Spinal cord (tissue), 10 donors: ENCODE results near the gene IDE. TPM values are rescaled to one million over a fixed set of nuclear protein-coding genes. Genes with fewer than 3 reads are reported as not detected.

Source experiments
- DNase-seq, 6 donors: peaks; one replicate each; pipeline versions ENCODE4 v3.0.0 to v3.0.0-alpha.2; 2013 to 2015; ENCODE audit warnings: low spot score in 6 of 6, low read depth in 4 of 6
- H3K27ac ChIP-seq: one replicate; pipeline ENCODE4 v1.5.1; 2013; ENCODE audit warnings: low read depth, low read length, control low read depth
- H3K27me3 ChIP-seq: one replicate; pipeline ENCODE4 v1.6.1; 2013; ENCODE audit warnings: low read length; ENCODE audit not compliant: control insufficient read depth, insufficient read depth
- H3K36me3 ChIP-seq: one replicate; pipeline ENCODE4 v1.6.1; 2013; ENCODE audit warnings: low read length; ENCODE audit not compliant: control insufficient read depth, insufficient read depth
- H3K4me1 ChIP-seq: one replicate; pipeline ENCODE4 v1.6.1; 2013; ENCODE audit warnings: low read length; ENCODE audit not compliant: control insufficient read depth, insufficient read depth
- H3K4me3 ChIP-seq: one replicate; pipeline ENCODE4 v1.5.1; 2013; ENCODE audit warnings: low read depth, low read length, control low read depth
- H3K9me3 ChIP-seq: one replicate; pipeline ENCODE4 v1.6.1; 2013; ENCODE audit warnings: low read length; ENCODE audit not compliant: control insufficient read depth, insufficient read depth
- WGBS: methylation state at CpG from one replicate; pipeline ENCODE4 v1.1.5; 2013; ENCODE audit warnings: missing lambda C conversion rate; ENCODE audit not compliant: insufficient coverage; 5-methylcytosine and 5-hydroxymethylcytosine counted together
- long read RNA-seq, 4 donors: transcript quantifications; one replicate each; lab custom pipeline, GENCODE V29; 2026
- polyA plus RNA-seq, 2 donors: library from polyadenylated mRNA; unstranded; fragments of 120-200 nt; gene quantifications; one replicate each; pipeline ENCODE4 v1.2.1, GENCODE V29; 2013; ENCODE audit not compliant: insufficient read length in 2 of 2
- total RNA-seq, 2 donors: library from RNA; depleted of rRNA in 1 of 2; stranded (reverse); fragments of 120-200 nt in 1 of 2; fragments of >200 nt in 1 of 2; gene quantifications; one replicate each; pipeline versions ENCODE4 v1.2.3 to v1.2.4, GENCODE V29; 2013 to 2014
- donor health status: healthy.

The IDE gene
- total RNA-seq (10 to 100 TPM; 26.0 to 30.1 TPM), polyA plus RNA-seq (10 to 100 TPM; 16.0 to 16.5 TPM)
- long read RNA-seq, donor 1, full-length matches to known transcripts, result 2 of 2 reads
- long read RNA-seq, donor 1, partial matches to known transcripts, result 0 of 2 reads
- long read RNA-seq, donor 1, other reads (novel, unspliced or antisense), result 0 of 2 reads
- long read RNA-seq, donor 2, result 0 reads
- long read RNA-seq, donor 3, result 0 reads
- long read RNA-seq, donor 4, result 0 reads

GRCh38 chr10:92573798-92574547 lies at the start of gene IDE:
IDE (minus strand) TSS chr10:92574093; CDS start chr10:92574019, 74 bp downstream.
- H3K9me3 ChIP-seq, result no peaks in the 10 kb centered on the region
- H3K4me1 ChIP-seq, result peaks cover 10% of the 10 kb centered on the region
- H3K27ac ChIP-seq, result peak within 1 kb of the TSS; percentile 98
- under 1% methylated on average over 80 of the region's 80 CpGs for WGBS
- peak within 1 kb of the TSS; percentile 93 for H3K4me3 ChIP-seq
- no peaks in the 10 kb centered on the region for H3K27me3 ChIP-seq
- DNase-seq, result peak in 5 of 6 donors; percentile 71 to 96 (median 85)
- H3K36me3 ChIP-seq, result peaks cover 2% of the 10 kb centered on the region

- Histone ChIP-seq H3K4me1 (no peaks in the 10 kb centered on the region), H3K27ac (no peak overlapping the region), H3K9me3 (no peaks in the 10 kb centered on the region), H3K36me3 (peaks cover 3% of the 10 kb centered on the region), H3K27me3 (no peaks in the 10 kb centered on the region), H3K4me3 (no peak overlapping the region)
- DNase-seq, result no peak
Observed at GRCh38 chr10:92619368-92619767, 45.5 kb upstream of the IDE start.

- Histone ChIP-seq H3K27ac (no peak overlapping the region), H3K4me3 (no peak overlapping the region), H3K9me3 (no peaks in the 10 kb centered on the region), H3K4me1 (no peaks in the 10 kb centered on the region), H3K27me3 (no peaks in the 10 kb centered on the region), H3K36me3 (peaks cover 5% of the 10 kb centered on the region)
- no peak for DNase-seq
- WGBS, result no CpG with 5 or more reads among the region's 3 CpGs
Observed at GRCh38 chr10:92615515-92615914, 41.6 kb upstream of the IDE start.

GRCh38 chr10:92604841-92605240 lies 30.9 kb upstream of the IDE start:
- no peaks in the 10 kb centered on the region for H3K27me3 ChIP-seq

GRCh38 chr10:92598321-92598720 lies 24.4 kb upstream of the IDE start:
- Histone ChIP-seq H3K36me3 (no peaks in the 10 kb centered on the region), H3K9me3 (no peaks in the 10 kb centered on the region), H3K4me3 (no peak overlapping the region), H3K27me3 (no peaks in the 10 kb centered on the region), H3K4me1 (no peaks in the 10 kb centered on the region), H3K27ac (no peak overlapping the region)
- no CpG with 5 or more reads among the region's 1 CpG for WGBS
- no peak for DNase-seq

More at GRCh38 chr10:92604841-92605240, 30.9 kb upstream of the IDE start:
- Histone ChIP-seq H3K4me1 (no peaks in the 10 kb centered on the region), H3K27ac (no peak overlapping the region), H3K4me3 (no peak overlapping the region), H3K9me3 (no peaks in the 10 kb centered on the region), H3K36me3 (no peaks in the 10 kb centered on the region)
- DNase-seq, result no peak
- no CpG with 5 or more reads among the region's 2 CpGs for WGBS

- WGBS, result no CpG with 5 or more reads among the region's 2 CpGs
- no peaks in the 10 kb centered on the region for H3K9me3 ChIP-seq
- no peak overlapping the region for H3K4me3 ChIP-seq
- H3K27me3 ChIP-seq, result no peaks in the 10 kb centered on the region
- no peaks in the 10 kb centered on the region for H3K36me3 ChIP-seq
- no peak overlapping the region for H3K27ac ChIP-seq
- peaks cover 10% of the 10 kb centered on the region for H3K4me1 ChIP-seq
- DNase-seq, result no peak
Observed at GRCh38 chr10:92595505-92595904, 21.6 kb upstream of the IDE start.

GRCh38 chr10:92593619-92594588 lies 20.0 kb upstream of the IDE start:
- Histone ChIP-seq H3K36me3 (no peaks in the 10 kb centered on the region), H3K4me1 (peaks cover 10% of the 10 kb centered on the region), H3K4me3 (peak overlapping the region; percentile 80), H3K27me3 (no peaks in the 10 kb centered on the region), H3K9me3 (no peaks in the 10 kb centered on the region), H3K27ac (peak overlapping the region; percentile 98)
- WGBS, result 8% methylated on average over 1 of the region's 9 CpGs
- DNase-seq, result no peak

GRCh38 chr10:92592761-92593618 lies 19.1 kb upstream of the IDE start, which contains the start of gene KIF11:
KIF11 (plus strand) TSS chr10:92593130; CDS start chr10:92593376, 246 bp downstream.
- peak within 1 kb of the TSS; percentile 80 for H3K4me3 ChIP-seq
- H3K9me3 ChIP-seq, result no peaks in the 10 kb centered on the region
- peaks cover 10% of the 10 kb centered on the region for H3K4me1 ChIP-seq
- no peaks in the 10 kb centered on the region for H3K36me3 ChIP-seq
- DNase-seq, result peak; percentile 93 to 99 (median 97)
- WGBS, result under 1% methylated on average over 56 of the region's 61 CpGs
- H3K27ac ChIP-seq, result peak within 1 kb of the TSS; percentile 98
- no peaks in the 10 kb centered on the region for H3K27me3 ChIP-seq
